ENCODE measurements around the gene PTRHD1.

- TF ChIP-seq CTCF (IDR thresholded peaks at IDR 0.05) (no peak), EZH2 (IDR thresholded peaks at IDR 0.05; ENCODE audit: borderline replicate concordance, insufficient read depth, low read depth, low read length, poor library complexity, severe bottlenecking) (no peak)
Observed at GRCh38 chr2:24791452-24791851, 1.7 kb downstream of the PTRHD1 start.
